HG02678 (cell line): ENCODE results near the gene SNRK.

Source experiments
- ATAC-seq: cut with Tn5 transposase; IDR thresholded peaks from one replicate; pipeline ENCODE4 v1.9.1; 2021; ENCODE audit warnings: mild to moderate bottlenecking, moderate library complexity; ENCODE audit not compliant: unreplicated experiment

The SNRK gene

GRCh38 chr3:43370293-43370980, 84.1 kb downstream of the SNRK start:
- ATAC-seq, result no peak

- no peak for ATAC-seq
Observed at GRCh38 chr3:43371494-43371893, 85.2 kb downstream of the SNRK start.

GRCh38 chr3:43372007-43372740, 85.8 kb downstream of the SNRK start:
- ATAC-seq, result no peak

- no peak for ATAC-seq
Observed at GRCh38 chr3:43372809-43373559, 86.6 kb downstream of the SNRK start.

- ATAC-seq, result no peak
Observed at GRCh38 chr3:43373560-43373928, 87.2 kb downstream of the SNRK start.

GRCh38 chr3:43378066-43378935, 92.0 kb downstream of the SNRK start:
- peak; percentile 72 for ATAC-seq

- no peak for ATAC-seq
Observed at GRCh38 chr3:43379343-43379742, 93.0 kb downstream of the SNRK start.

- no peak for ATAC-seq
Observed at GRCh38 chr3:43388175-43388574, 101.8 kb downstream of the SNRK start.

GRCh38 chr3:43388915-43389314, 102.6 kb downstream of the SNRK start:
- no peak for ATAC-seq

- ATAC-seq, result no peak
Observed at GRCh38 chr3:43389388-43390254, 103.3 kb downstream of the SNRK start.

- ATAC-seq, result no peak
Observed at GRCh38 chr3:43390255-43390588, 103.9 kb downstream of the SNRK start.

GRCh38 chr3:43391621-43392020, 105.3 kb downstream of the SNRK start:
- no peak for ATAC-seq

- no peak for ATAC-seq
Observed at GRCh38 chr3:43394041-43394554, 107.8 kb downstream of the SNRK start.

- no peak for ATAC-seq
Observed at GRCh38 chr3:43399034-43399433, 112.7 kb downstream of the SNRK start.

- no peak for ATAC-seq
Observed at GRCh38 chr3:43400167-43400566, 113.8 kb downstream of the SNRK start.
